Measurements from ENCODE around the gene RPEL1.

DNA sequence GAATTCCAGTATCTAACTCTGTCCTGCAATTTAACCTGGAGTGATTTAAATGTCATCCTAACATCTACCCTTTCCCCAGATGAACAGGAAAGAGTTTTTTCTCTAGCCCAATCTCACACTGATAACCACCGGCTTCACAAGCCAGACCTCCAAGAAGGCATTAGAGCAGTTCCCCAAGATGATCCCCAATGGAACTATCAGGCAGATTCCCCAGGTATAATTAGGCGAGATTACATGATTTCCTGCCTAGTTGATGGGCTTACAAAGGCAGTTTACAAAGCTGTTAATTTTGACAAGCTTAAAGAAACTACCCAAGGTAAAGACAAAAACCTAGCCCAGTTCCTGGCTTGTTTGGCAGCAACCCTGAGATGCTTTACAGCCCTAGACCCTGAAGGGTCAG is 38.5 kb upstream of the RPEL1 start:
- TF ChIP-seq GATA2 (IDR thresholded peaks at IDR 0.05; ENCODE audit: low read depth, low read length) = no peak
- no peak for TF ChIP-seq GATA3 (IDR thresholded peaks at IDR 0.05; ENCODE audit: low read depth, low read length)

Measured in SH-SY5Y (cell line).